PC-3 (cell line): ENCODE measurements around the gene RSAD2. TPM values are rescaled to one million over a fixed set of nuclear protein-coding genes. Genes with fewer than 3 reads are reported as not detected.
A peak's percentile ranks its signal among the peaks of the same experiment; 100 is the strongest.

Experiments
- ATAC-seq: fragments of 200-7000 bp; cut with Tn5 transposase; 2 replicates; pipeline ENCODE4 v1.9.1; 2020; ENCODE audit warnings: mild to moderate bottlenecking, moderate library complexity
- BruUV-seq: library from RNA; stranded (reverse); fragments of 400-500 nt; replicated peaks from 2 replicates; lab custom pipeline; 2021; lab: Mats Ljungman, UMichigan
- CTCF ChIA-PET: fragments of 300-600 bp; sonication (Branson Sonifier 250); formaldehyde crosslinking; loops from one replicate; lab custom pipeline; 2022; ENCODE audit warnings: antibody characterized with exemption; lab: Charles Lee
- POLR2A ChIA-PET: fragments of 300-600 bp; sonication (Branson Sonifier 250); formaldehyde crosslinking; loops from one replicate; lab custom pipeline; 2022; ENCODE audit warnings: antibody characterized with exemption; ENCODE audit not compliant: unreplicated experiment; lab: Charles Lee
- DNase-seq: peaks from one replicate; pipeline ENCODE4 v3.0.0-alpha.2; 2015
- H2AFZ ChIP-seq: fragments of 300-600 bp; sonication (generic); 2 replicates; pipeline ENCODE4 v1.6.0; 2016; ENCODE audit warnings: antibody characterized with exemption, low read length
- H3F3A ChIP-seq: fragments of 300-600 bp; sonication (generic); one replicate; pipeline ENCODE4 v1.6.0; 2017; ENCODE audit warnings: antibody characterized with exemption, low read length, control low read depth, mild to moderate bottlenecking; ENCODE audit not compliant: unreplicated experiment
- H3K27ac ChIP-seq: fragments of 300-600 bp; sonication (generic); 2 replicates; pipeline ENCODE4 v1.5.1; 2016; ENCODE audit warnings: mild to moderate bottlenecking, low read length
- H3K27me3 ChIP-seq: fragments of 300-600 bp; sonication (generic); 2 replicates; pipeline ENCODE4 v1.6.1; 2016; ENCODE audit warnings: low read length, mixed read lengths
- H3K36me3 ChIP-seq: fragments of 300-600 bp; sonication (generic); 2 replicates; pipeline ENCODE4 v1.6.1; 2016; ENCODE audit warnings: low read depth, mixed run types, low read length, mixed read lengths
- H3K4me1 ChIP-seq: fragments of 300-600 bp; sonication (generic); 2 replicates; pipeline ENCODE4 v1.5.1; 2016; ENCODE audit warnings: low read length; ENCODE audit not compliant: insufficient read depth
- H3K4me2 ChIP-seq: fragments of 300-600 bp; sonication (generic); 2 replicates; pipeline ENCODE4 v1.6.0; 2016; ENCODE audit warnings: low read length
- H3K4me3 ChIP-seq: fragments of 300-600 bp; sonication (generic); 2 replicates; pipeline ENCODE4 v1.5.1; 2016; ENCODE audit warnings: mild to moderate bottlenecking, low read length, mixed read lengths
- H3K79me2 ChIP-seq: fragments of 300-600 bp; sonication (generic); 2 replicates; pipeline ENCODE4 v1.6.1; 2017; ENCODE audit warnings: low read length, mixed read lengths
- H3K9ac ChIP-seq: fragments of 300-600 bp; sonication (generic); 2 replicates; pipeline ENCODE4 v1.6.0; 2016; ENCODE audit warnings: mild to moderate bottlenecking, low read length
- H3K9me2 ChIP-seq: fragments of 300-600 bp; sonication (generic); replicated peaks from 2 replicates; pipeline ENCODE4 v1.6.1; 2016; ENCODE audit warnings: mixed run types, low read length, mixed read lengths
- H3K9me3 ChIP-seq: fragments of 300-600 bp; sonication (generic); 2 replicates; pipeline ENCODE4 v1.6.1; 2016; ENCODE audit warnings: low read length, mixed read lengths
- H4K20me1 ChIP-seq: fragments of 300-600 bp; sonication (generic); 2 replicates; pipeline ENCODE4 v1.6.1; 2016; ENCODE audit warnings: low read length, mixed read lengths
- EZH2 ChIP-seq: fragments of 300-600 bp; sonication (generic); IDR thresholded peaks from one replicate; pipeline ENCODE4 v1.6.1; 2017; ENCODE audit warnings: antibody characterized with exemption, mild to moderate bottlenecking, low read length; ENCODE audit not compliant: unreplicated experiment
- EZH2phosphoT487 ChIP-seq: fragments of 300-600 bp; sonication (generic); IDR thresholded peaks from 2 replicates; pipeline ENCODE4 v1.6.1; 2018; ENCODE audit warnings: mild to moderate bottlenecking, antibody characterized with exemption, low read length, borderline replicate concordance
- intact Hi-C: fragments of 100-400 bp; cut with micrococcal nuclease; formaldehyde crosslinking; loops from 2 replicates; pipeline ENCODE4 v1.9.0; 2023
- total RNA-seq: library from RNA; depleted of rRNA; stranded (reverse); fragments of >200 nt; gene quantifications from 2 replicates; pipeline ENCODE4 v1.2.3, GENCODE V29; 2014
- TF ChIP-seq, protein P1 (sequence below): fragments of 300-600 bp; sonication (generic); conservative IDR thresholded peaks from 2 replicates; pipeline ENCODE4 v1.5.1; 2017; ENCODE audit warnings: antibody characterized with exemption, low read depth, mild to moderate bottlenecking, low read length

The RSAD2 gene
- total RNA-seq, 1 experiment from 2014 or later = 2.1 TPM

GRCh38 chr2:6913415-6914157 is 36.0 kb downstream of the RSAD2 start:
- peak; percentile 18 for ATAC-seq
- CTCF ChIA-PET = interaction anchor here (1.0 to 1.1 kb wide), 2 partner anchors 26 to 98 kb away, joined by 3 read pairs; no protein-coding TSS in a partner anchor
- intact Hi-C loops = loop anchor here (1.0 to 2.0 kb wide), 4 partner anchors 16 to 99 kb away; no protein-coding TSS in a partner anchor

GRCh38 chr2:6914828-6915227 is 37.3 kb downstream of the RSAD2 start:
- Histone ChIP-seq H3K9ac (peak overlapping the region; percentile 78), H3K4me2 (peak overlapping the region; percentile 68; the same call in 1 of the 2 replicates), H3K4me3 (no peak overlapping the region), H3K27ac (peak overlapping the region; percentile 93), H3K36me3 (no peaks in the 10 kb centered on the region), H3K9me2 (no peaks in the 10 kb centered on the region), H3K79me2 (peaks cover 12% of the 10 kb centered on the region; the same call in 1 of the 2 replicates), H3K9me3 (no peaks in the 10 kb centered on the region), H2AFZ (no peak overlapping the region), H4K20me1 (peaks cover 5% of the 10 kb centered on the region; the same call in 1 of the 2 replicates), H3F3A (no peaks in the 10 kb centered on the region), H3K27me3 (no peaks in the 10 kb centered on the region), H3K4me1 (peaks cover 37% of the 10 kb centered on the region)
- CTCF ChIA-PET = interaction anchor here (1.0 to 1.1 kb wide), 2 partner anchors 96 to 119 kb away, joined by 3 read pairs; no protein-coding TSS in a partner anchor
- no TSS peak for BruUV-seq
- intact Hi-C loops = loop anchor here (1.0 to 5.0 kb wide), 5 partner anchors 62 to 167 kb away; no protein-coding TSS in a partner anchor
- DNase-seq = peak; percentile 97
- TF ChIP-seq EZH2phosphoT487 (no peak), EZH2 (no peak)
- TF ChIP-seq, protein P1, sequence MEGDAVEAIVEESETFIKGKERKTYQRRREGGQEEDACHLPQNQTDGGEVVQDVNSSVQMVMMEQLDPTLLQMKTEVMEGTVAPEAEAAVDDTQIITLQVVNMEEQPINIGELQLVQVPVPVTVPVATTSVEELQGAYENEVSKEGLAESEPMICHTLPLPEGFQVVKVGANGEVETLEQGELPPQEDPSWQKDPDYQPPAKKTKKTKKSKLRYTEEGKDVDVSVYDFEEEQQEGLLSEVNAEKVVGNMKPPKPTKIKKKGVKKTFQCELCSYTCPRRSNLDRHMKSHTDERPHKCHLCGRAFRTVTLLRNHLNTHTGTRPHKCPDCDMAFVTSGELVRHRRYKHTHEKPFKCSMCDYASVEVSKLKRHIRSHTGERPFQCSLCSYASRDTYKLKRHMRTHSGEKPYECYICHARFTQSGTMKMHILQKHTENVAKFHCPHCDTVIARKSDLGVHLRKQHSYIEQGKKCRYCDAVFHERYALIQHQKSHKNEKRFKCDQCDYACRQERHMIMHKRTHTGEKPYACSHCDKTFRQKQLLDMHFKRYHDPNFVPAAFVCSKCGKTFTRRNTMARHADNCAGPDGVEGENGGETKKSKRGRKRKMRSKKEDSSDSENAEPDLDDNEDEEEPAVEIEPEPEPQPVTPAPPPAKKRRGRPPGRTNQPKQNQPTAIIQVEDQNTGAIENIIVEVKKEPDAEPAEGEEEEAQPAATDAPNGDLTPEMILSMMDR = no peak
- peak; percentile 44 for ATAC-seq
- POLR2A ChIA-PET = interaction anchor here (0.6 to 0.7 kb wide), 3 partner anchors 10 to 125 kb away, joined by 3 to 4 read pairs (median 3); no protein-coding TSS in a partner anchor

More at GRCh38 chr2:6913415-6914157, 36.0 kb downstream of the RSAD2 start:
- Histone ChIP-seq H3K4me1 (peaks cover 29% of the 10 kb centered on the region), H3K27ac (peak overlapping the region; percentile 93), H3K27me3 (no peaks in the 10 kb centered on the region), H3K4me2 (peak overlapping the region; percentile 68), H3K36me3 (no peaks in the 10 kb centered on the region), H3K4me3 (no peak overlapping the region), H3K9me2 (no peaks in the 10 kb centered on the region), H3K9ac (peak overlapping the region; percentile 78), H3F3A (no peaks in the 10 kb centered on the region), H2AFZ (0 out of 2 replicates have a peak overlapping the region, but pooled peaks have one; percentile 7), H3K79me2 (no peaks in the 10 kb centered on the region; the same call in 1 of the 2 replicates), H4K20me1 (no peaks in the 10 kb centered on the region), H3K9me3 (no peaks in the 10 kb centered on the region)
- TF ChIP-seq EZH2phosphoT487 (no peak), EZH2 (no peak)
- TF ChIP-seq, protein P1 = no peak
- BruUV-seq = TSS peak; percentile 81
- POLR2A ChIA-PET = no interaction called here
- DNase-seq = peak; percentile 69
